ENCODE results near the gene ZBTB7C. TPM values are rescaled to one million over a fixed set of nuclear protein-coding genes. Genes with fewer than 3 reads are reported as not detected.

The ZBTB7C gene
- total RNA-seq, 2 experiments from 2014 or later: not detected

- no peak for DNase-seq (ENCODE audit: low spot score)
- intact Hi-C loops (cut with micrococcal nuclease; ENCODE audit: unreplicated experiment): no loop called here
- Histone ChIP-seq H3K4me3 (ENCODE audit: low read depth, low read length, poor library complexity, severe bottlenecking) (no peak overlapping the region), H3K4me2 (ENCODE audit: low read length) (no peak overlapping the region), H3K9me2 (ENCODE audit: insufficient read depth, low read length) (no peaks in the 10 kb centered on the region), H3K36me3 (ENCODE audit: insufficient read depth, low read length) (no peaks in the 10 kb centered on the region), H3K9me3 (ENCODE audit: low read length) (no peaks in the 10 kb centered on the region), H3K27ac (ENCODE audit: low read depth, low read length, poor library complexity, severe bottlenecking) (no peak overlapping the region), H4K20me1 (ENCODE audit: insufficient read depth, low read length) (no peaks in the 10 kb centered on the region), H3K4me1 (ENCODE audit: insufficient read depth, low read length, poor library complexity, severe bottlenecking) (no peaks in the 10 kb centered on the region), H3K79me2 (ENCODE audit: insufficient read depth, low read depth, low read length) (no peaks in the 10 kb centered on the region), H2AFZ (ENCODE audit: low read length) (no peak overlapping the region)
- TF ChIP-seq, protein P1, sequence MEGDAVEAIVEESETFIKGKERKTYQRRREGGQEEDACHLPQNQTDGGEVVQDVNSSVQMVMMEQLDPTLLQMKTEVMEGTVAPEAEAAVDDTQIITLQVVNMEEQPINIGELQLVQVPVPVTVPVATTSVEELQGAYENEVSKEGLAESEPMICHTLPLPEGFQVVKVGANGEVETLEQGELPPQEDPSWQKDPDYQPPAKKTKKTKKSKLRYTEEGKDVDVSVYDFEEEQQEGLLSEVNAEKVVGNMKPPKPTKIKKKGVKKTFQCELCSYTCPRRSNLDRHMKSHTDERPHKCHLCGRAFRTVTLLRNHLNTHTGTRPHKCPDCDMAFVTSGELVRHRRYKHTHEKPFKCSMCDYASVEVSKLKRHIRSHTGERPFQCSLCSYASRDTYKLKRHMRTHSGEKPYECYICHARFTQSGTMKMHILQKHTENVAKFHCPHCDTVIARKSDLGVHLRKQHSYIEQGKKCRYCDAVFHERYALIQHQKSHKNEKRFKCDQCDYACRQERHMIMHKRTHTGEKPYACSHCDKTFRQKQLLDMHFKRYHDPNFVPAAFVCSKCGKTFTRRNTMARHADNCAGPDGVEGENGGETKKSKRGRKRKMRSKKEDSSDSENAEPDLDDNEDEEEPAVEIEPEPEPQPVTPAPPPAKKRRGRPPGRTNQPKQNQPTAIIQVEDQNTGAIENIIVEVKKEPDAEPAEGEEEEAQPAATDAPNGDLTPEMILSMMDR (conservative IDR thresholded peaks at IDR 0.05; ENCODE audit: low read length): no peak
- TF ChIP-seq EZH2phosphoT487 (IDR thresholded peaks at IDR 0.05; ENCODE audit: borderline replicate concordance, low read depth, low read length): no peak
- BruUV-seq (replicated peaks): no TSS peak
- POLR2A ChIA-PET: interaction anchor here (0.7 to 1.4 kb wide), 2 partner anchors 9 to 20 kb away, joined by 3 to 6 read pairs; no protein-coding TSS in a partner anchor
- CTCF ChIA-PET (ENCODE audit: unreplicated experiment): no interaction called here
Observed at GRCh38 chr18:48116873-48117630, 292.1 kb downstream of the ZBTB7C start.

- ChIA-PET POLR2A (no interaction called here), CTCF (ENCODE audit: unreplicated experiment) (no interaction called here)
- no peaks in the 10 kb centered on the region for H4K20me1 ChIP-seq (ENCODE audit: insufficient read depth, low read length)
- no peak for DNase-seq (ENCODE audit: low spot score)
- no peaks in the 10 kb centered on the region for H3K36me3 ChIP-seq (ENCODE audit: insufficient read depth, low read length)
- H3K27ac ChIP-seq (ENCODE audit: low read depth, low read length, poor library complexity, severe bottlenecking): no peak overlapping the region
- no peak overlapping the region for H3K4me3 ChIP-seq (ENCODE audit: low read depth, low read length, poor library complexity, severe bottlenecking)
- H3K9me2 ChIP-seq (ENCODE audit: insufficient read depth, low read length): no peaks in the 10 kb centered on the region
- no peak overlapping the region for H3K4me2 ChIP-seq (ENCODE audit: low read length)
- intact Hi-C loops (cut with micrococcal nuclease; ENCODE audit: unreplicated experiment): no loop called here
- no peak overlapping the region for H2AFZ ChIP-seq (ENCODE audit: low read length)
- BruUV-seq (replicated peaks): no TSS peak
- no peaks in the 10 kb centered on the region for H3K9me3 ChIP-seq (ENCODE audit: low read length)
- no peaks in the 10 kb centered on the region for H3K79me2 ChIP-seq (ENCODE audit: insufficient read depth, low read depth, low read length)
- TF ChIP-seq EZH2phosphoT487 (IDR thresholded peaks at IDR 0.05; ENCODE audit: borderline replicate concordance, low read depth, low read length): no peak
- TF ChIP-seq, protein P1 (conservative IDR thresholded peaks at IDR 0.05; ENCODE audit: low read length): no peak
- H3K4me1 ChIP-seq (ENCODE audit: insufficient read depth, low read length, poor library complexity, severe bottlenecking): no peaks in the 10 kb centered on the region
Observed at GRCh38 chr18:48116017-48116416, 293.2 kb downstream of the ZBTB7C start.

- intact Hi-C loops (cut with micrococcal nuclease; ENCODE audit: unreplicated experiment): no loop called here
- DNase-seq (ENCODE audit: low spot score): no peak
- CTCF ChIA-PET (ENCODE audit: unreplicated experiment): no interaction called here
- Histone ChIP-seq H3K4me3 (ENCODE audit: low read depth, low read length, poor library complexity, severe bottlenecking) (no peak overlapping the region), H4K20me1 (ENCODE audit: insufficient read depth, low read length) (no peaks in the 10 kb centered on the region), H3K36me3 (ENCODE audit: insufficient read depth, low read length) (no peaks in the 10 kb centered on the region), H3K9me2 (ENCODE audit: insufficient read depth, low read length) (no peaks in the 10 kb centered on the region), H3K9me3 (ENCODE audit: low read length) (no peaks in the 10 kb centered on the region), H3K79me2 (ENCODE audit: insufficient read depth, low read depth, low read length) (no peaks in the 10 kb centered on the region), H2AFZ (ENCODE audit: low read length) (no peak overlapping the region), H3K4me2 (ENCODE audit: low read length) (no peak overlapping the region), H3K4me1 (ENCODE audit: insufficient read depth, low read length, poor library complexity, severe bottlenecking) (no peaks in the 10 kb centered on the region), H3K27ac (ENCODE audit: low read depth, low read length, poor library complexity, severe bottlenecking) (no peak overlapping the region)
- POLR2A ChIA-PET: no interaction called here
- BruUV-seq (replicated peaks): no TSS peak
- TF ChIP-seq EZH2phosphoT487 (IDR thresholded peaks at IDR 0.05; ENCODE audit: borderline replicate concordance, low read depth, low read length): no peak
- TF ChIP-seq, protein P1 (conservative IDR thresholded peaks at IDR 0.05; ENCODE audit: low read length): no peak
Observed at GRCh38 chr18:48113691-48114090, 295.5 kb downstream of the ZBTB7C start.

Data from OCI-LY7 (cell line).